Breast epithelium (tissue), 3 donors: Measurements from ENCODE around the gene PTGES3.

Source experiments
- POLR2AphosphoS5 ChIP-seq, 3 donors: sonication (generic); formaldehyde crosslinking; IDR thresholded peaks; one replicate each; pipeline ENCODE4 v1.6.1; 2017; ENCODE audit warnings: antibody characterized with exemption in 3 of 3
- TF ChIP-seq, protein P1 (sequence below), 3 donors: fragments of 450-650 bp; IDR thresholded peaks; one replicate each; pipeline ENCODE4 v1.5.1; 2016 to 2017; ENCODE audit warnings: antibody characterized with exemption in 3 of 3, mild to moderate bottlenecking in 3 of 3, moderate library complexity in 3 of 3

DNA sequence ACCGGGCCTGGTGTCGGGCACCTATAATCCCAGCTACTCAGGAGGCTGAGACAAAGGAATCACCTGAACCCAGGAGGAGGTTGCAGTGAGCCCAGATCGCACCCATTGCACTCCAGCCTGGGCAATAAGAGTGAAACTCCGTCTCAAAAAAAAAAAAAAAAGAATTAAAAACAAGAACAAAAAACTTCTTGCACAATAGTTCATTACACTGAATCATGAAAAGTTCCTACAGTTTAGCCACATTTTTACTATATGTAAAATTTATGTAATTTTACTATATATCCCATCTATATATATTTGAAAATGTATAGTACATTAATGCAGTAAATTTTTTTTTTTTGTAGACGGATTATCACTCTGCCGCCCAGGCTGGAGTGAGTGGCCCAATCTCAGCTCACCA is 46.9 kb downstream of the PTGES3 start:
- TF ChIP-seq POLR2AphosphoS5 (IDR thresholded peaks at IDR 0.05): no peak
- TF ChIP-seq, protein P1, sequence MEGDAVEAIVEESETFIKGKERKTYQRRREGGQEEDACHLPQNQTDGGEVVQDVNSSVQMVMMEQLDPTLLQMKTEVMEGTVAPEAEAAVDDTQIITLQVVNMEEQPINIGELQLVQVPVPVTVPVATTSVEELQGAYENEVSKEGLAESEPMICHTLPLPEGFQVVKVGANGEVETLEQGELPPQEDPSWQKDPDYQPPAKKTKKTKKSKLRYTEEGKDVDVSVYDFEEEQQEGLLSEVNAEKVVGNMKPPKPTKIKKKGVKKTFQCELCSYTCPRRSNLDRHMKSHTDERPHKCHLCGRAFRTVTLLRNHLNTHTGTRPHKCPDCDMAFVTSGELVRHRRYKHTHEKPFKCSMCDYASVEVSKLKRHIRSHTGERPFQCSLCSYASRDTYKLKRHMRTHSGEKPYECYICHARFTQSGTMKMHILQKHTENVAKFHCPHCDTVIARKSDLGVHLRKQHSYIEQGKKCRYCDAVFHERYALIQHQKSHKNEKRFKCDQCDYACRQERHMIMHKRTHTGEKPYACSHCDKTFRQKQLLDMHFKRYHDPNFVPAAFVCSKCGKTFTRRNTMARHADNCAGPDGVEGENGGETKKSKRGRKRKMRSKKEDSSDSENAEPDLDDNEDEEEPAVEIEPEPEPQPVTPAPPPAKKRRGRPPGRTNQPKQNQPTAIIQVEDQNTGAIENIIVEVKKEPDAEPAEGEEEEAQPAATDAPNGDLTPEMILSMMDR (IDR thresholded peaks at IDR 0.05): no peak
